Measurements from ENCODE around the gene NOP14. TPM values are rescaled to one million over a fixed set of nuclear protein-coding genes. Genes with fewer than 3 reads are reported as not detected.

Gene NOP14
- total RNA-seq (ENCODE audit: unreplicated experiment) = 22.9 TPM
- long read RNA-seq, partial matches to known transcripts = 1 of 3 reads
- long read RNA-seq, other reads (novel, unspliced or antisense) = 1 of 3 reads

DNA sequence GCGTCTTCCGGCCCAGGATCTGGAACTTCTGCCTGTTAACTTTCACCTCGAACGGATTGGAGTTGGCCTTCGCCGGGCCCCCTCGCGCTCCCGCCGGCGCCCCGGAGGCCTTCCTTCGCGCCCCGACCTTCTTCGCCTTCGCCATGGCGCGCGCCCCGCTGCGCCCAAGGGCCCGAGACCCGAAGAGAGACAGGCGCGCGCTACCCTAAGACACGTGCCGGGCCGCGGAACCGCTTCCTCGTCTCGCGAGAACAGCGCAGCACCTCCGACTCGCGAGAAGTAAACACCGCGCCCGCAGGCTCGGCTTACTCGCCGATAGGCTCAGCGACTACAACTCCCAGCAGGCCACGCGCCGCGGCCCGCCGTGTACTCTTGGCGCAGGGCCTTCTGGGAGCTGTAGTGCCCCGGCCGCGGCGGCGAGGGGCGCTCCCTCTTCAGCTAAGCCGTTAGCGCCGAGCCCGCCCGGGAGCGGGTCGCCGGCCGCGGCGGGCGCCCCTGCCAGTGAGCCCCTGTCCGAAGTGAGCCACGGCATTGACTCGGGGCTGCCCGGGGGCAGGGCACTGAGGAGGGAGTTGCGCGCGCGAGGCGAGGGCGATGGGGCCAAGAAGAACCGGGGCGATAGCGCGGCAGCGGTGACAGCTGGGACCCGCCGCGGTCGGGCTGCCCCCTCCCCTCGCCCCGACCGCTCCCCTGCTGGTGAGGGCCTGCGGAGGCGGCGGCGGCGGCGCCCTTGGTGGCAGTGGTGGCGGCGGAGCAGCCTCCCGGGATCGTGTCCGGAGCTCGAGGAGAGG, at the start of gene NOP14, which contains the start of gene GRK4:
TSS of gene NOP14 (minus strand) at position 232 of the 791 bp plus-strand sequence. CDS start at position 145, 87 bp downstream.
TSS of gene GRK4 (plus strand) at position 397 of the 791 bp plus-strand sequence. CDS start 500 bp downstream, outside the sequence.
- H3K27me3 Mint-ChIP-seq (ENCODE audit: unreplicated experiment) = peaks cover 8% of the 10 kb centered on the region
- TF ChIP-seq, protein P1, sequence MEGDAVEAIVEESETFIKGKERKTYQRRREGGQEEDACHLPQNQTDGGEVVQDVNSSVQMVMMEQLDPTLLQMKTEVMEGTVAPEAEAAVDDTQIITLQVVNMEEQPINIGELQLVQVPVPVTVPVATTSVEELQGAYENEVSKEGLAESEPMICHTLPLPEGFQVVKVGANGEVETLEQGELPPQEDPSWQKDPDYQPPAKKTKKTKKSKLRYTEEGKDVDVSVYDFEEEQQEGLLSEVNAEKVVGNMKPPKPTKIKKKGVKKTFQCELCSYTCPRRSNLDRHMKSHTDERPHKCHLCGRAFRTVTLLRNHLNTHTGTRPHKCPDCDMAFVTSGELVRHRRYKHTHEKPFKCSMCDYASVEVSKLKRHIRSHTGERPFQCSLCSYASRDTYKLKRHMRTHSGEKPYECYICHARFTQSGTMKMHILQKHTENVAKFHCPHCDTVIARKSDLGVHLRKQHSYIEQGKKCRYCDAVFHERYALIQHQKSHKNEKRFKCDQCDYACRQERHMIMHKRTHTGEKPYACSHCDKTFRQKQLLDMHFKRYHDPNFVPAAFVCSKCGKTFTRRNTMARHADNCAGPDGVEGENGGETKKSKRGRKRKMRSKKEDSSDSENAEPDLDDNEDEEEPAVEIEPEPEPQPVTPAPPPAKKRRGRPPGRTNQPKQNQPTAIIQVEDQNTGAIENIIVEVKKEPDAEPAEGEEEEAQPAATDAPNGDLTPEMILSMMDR (IDR thresholded peaks at IDR 0.05; ENCODE audit: unreplicated experiment) = no peak
- H3K4me3 Mint-ChIP-seq (ENCODE audit: unreplicated experiment) = peak within 1 kb of the TSS; percentile 97
- no peaks in the 10 kb centered on the region for H3K9me3 Mint-ChIP-seq (ENCODE audit: unreplicated experiment)
- H3K4me1 Mint-ChIP-seq (ENCODE audit: unreplicated experiment) = peaks cover 30% of the 10 kb centered on the region
- H3K27ac Mint-ChIP-seq (ENCODE audit: unreplicated experiment) = peak within 1 kb of the TSS; percentile 93
- peaks cover 5% of the 10 kb centered on the region for H3K36me3 Mint-ChIP-seq (ENCODE audit: low read depth, unreplicated experiment)
- DNase-seq (ENCODE audit: low spot score) = peak; percentile 97

DNA sequence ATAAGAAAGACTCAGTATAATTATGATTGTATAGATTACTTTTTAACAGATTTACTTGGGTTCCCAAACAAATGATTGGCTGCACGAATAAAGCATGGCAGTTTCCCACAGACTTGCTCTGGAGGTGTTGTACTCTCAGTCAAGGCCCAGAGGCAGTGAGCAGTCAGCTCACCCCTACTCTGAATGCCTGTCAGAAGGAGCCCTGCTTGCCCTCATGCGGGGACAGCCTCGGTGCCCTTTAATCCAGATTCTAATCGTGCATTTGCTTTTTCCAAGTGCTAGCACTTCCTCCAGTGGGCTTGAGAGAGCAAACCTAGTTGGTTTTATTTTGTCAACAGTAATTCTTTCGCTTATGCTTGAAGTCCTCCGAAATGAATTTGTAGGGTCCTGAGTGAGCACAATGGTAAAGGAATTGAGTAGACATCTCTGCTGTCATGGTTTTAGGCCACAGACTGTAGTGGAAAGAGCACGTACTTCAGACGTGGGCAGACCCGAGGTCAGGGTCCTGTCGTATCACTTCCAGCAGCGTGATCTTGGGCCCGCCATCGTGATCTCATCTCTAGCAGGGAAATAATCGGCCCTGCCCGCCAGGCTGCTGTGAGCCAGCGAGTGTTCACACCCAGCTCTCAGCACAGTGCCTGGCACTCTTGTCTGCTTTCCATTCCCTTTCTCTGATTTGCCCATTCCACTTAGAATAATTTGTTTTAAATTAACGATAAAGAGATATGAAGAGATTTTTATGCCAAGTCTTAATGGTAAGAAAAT, 48.4 kb upstream of the NOP14 start:
- Mint-ChIP-seq H3K36me3 (ENCODE audit: low read depth, unreplicated experiment) (no peaks in the 10 kb centered on the region), H3K4me1 (ENCODE audit: unreplicated experiment) (no peaks in the 10 kb centered on the region), H3K27me3 (ENCODE audit: unreplicated experiment) (peaks cover under 1% of the 10 kb centered on the region), H3K4me3 (ENCODE audit: unreplicated experiment) (no peak overlapping the region), H3K27ac (ENCODE audit: unreplicated experiment) (no peak overlapping the region), H3K9me3 (ENCODE audit: unreplicated experiment) (no peaks in the 10 kb centered on the region)
- TF ChIP-seq, protein P1 (IDR thresholded peaks at IDR 0.05; ENCODE audit: unreplicated experiment) = no peak
- no peak for DNase-seq (ENCODE audit: low spot score)

DNA sequence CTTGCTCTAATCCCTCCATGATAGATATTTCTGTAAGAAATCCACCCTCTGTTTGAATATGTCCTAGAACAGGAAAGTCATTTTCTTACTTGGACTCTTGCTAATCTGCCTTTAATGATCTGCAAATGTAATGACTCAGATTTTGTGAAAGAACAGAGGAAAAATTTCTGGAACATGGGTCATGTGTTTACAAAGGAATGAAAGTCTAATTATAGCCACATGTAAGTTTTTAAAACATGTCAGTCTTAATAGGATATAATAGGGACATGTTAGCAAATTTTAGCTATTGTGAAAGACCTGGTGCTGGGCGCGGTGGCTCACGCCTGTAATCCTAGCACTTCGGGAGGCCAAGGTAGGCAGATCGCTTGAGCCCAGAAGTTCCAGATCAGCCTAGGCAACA, 47.8 kb upstream of the NOP14 start:
- Mint-ChIP-seq H3K9me3 (ENCODE audit: unreplicated experiment) (no peaks in the 10 kb centered on the region), H3K4me1 (ENCODE audit: unreplicated experiment) (no peaks in the 10 kb centered on the region), H3K4me3 (ENCODE audit: unreplicated experiment) (no peak overlapping the region), H3K36me3 (ENCODE audit: low read depth, unreplicated experiment) (no peaks in the 10 kb centered on the region), H3K27me3 (ENCODE audit: unreplicated experiment) (no peaks in the 10 kb centered on the region), H3K27ac (ENCODE audit: unreplicated experiment) (no peak overlapping the region)
- TF ChIP-seq, protein P1 (IDR thresholded peaks at IDR 0.05; ENCODE audit: unreplicated experiment) = no peak
- no peak for DNase-seq (ENCODE audit: low spot score)

DNA sequence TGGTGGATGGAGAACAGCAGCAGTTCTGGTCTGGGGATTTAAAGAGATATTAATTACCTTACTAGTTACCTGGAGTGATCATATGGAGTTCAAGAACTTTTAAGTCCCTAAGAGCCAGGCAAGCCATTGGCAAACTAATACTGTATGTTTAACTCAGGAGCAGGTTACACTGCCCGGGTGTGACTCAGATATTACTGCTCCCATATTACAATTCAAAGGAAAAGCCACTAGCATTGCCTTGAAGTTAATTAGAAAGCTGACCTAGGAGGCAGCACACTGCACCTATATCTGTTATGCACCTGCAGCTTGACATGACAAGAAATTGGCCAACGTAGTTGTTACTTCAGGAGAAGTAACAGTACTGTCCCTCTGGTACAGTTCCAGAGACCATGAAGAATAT, 47.4 kb upstream of the NOP14 start:
- H3K27me3 Mint-ChIP-seq (ENCODE audit: unreplicated experiment) = no peaks in the 10 kb centered on the region
- DNase-seq (ENCODE audit: low spot score) = no peak
- H3K4me1 Mint-ChIP-seq (ENCODE audit: unreplicated experiment) = no peaks in the 10 kb centered on the region
- H3K9me3 Mint-ChIP-seq (ENCODE audit: unreplicated experiment) = no peaks in the 10 kb centered on the region
- no peaks in the 10 kb centered on the region for H3K36me3 Mint-ChIP-seq (ENCODE audit: low read depth, unreplicated experiment)
- TF ChIP-seq, protein P1 (IDR thresholded peaks at IDR 0.05; ENCODE audit: unreplicated experiment) = no peak
- no peak overlapping the region for H3K27ac Mint-ChIP-seq (ENCODE audit: unreplicated experiment)
- H3K4me3 Mint-ChIP-seq (ENCODE audit: unreplicated experiment) = no peak overlapping the region
